ENCODE results near the gene FBXL16.

Gene FBXL16

GRCh38 chr16:734981-735881, 29.6 kb upstream of the FBXL16 start:
- no peak for DNase-seq

- DNase-seq, result no peak
Measured at GRCh38 chr16:734208-734980, 28.8 kb upstream of the FBXL16 start.

GRCh38 chr16:733382-734207, 28.0 kb upstream of the FBXL16 start:
- peak; percentile 33 for DNase-seq

GRCh38 chr16:732936-733335, 27.3 kb upstream of the FBXL16 start:
- DNase-seq, result no peak

- DNase-seq, result no peak
Measured at GRCh38 chr16:732332-732731, 26.7 kb upstream of the FBXL16 start.

GRCh38 chr16:730666-731509, 25.3 kb upstream of the FBXL16 start:
- DNase-seq, result no peak

- DNase-seq, result no peak
Measured at GRCh38 chr16:729768-730665, 24.4 kb upstream of the FBXL16 start.

GRCh38 chr16:728890-729744, 23.5 kb upstream of the FBXL16 start:
- no peak for DNase-seq

- DNase-seq, result peak; percentile 61
Measured at GRCh38 chr16:728131-728889, 22.7 kb upstream of the FBXL16 start.

GRCh38 chr16:727291-727977, 21.8 kb upstream of the FBXL16 start:
- DNase-seq, result no peak

- peak; percentile 61 for DNase-seq
Measured at GRCh38 chr16:726438-727290, 21.1 kb upstream of the FBXL16 start, which contains the start of the genes CCDC78 and HAGHL. CCDC78 (minus strand) TSS chr16:726443; CDS start chr16:726367, 76 bp downstream. HAGHL (plus strand) TSS chr16:727106; CDS start chr16:727510, 404 bp downstream.

- no peak for DNase-seq
Measured at GRCh38 chr16:726188-726437, 20.5 kb upstream of the FBXL16 start.

- no peak for DNase-seq
Measured at GRCh38 chr16:725463-726187, 20.0 kb upstream of the FBXL16 start.

GRCh38 chr16:725041-725376, 19.4 kb upstream of the FBXL16 start:
- DNase-seq, result no peak

- no peak for DNase-seq
Measured at GRCh38 chr16:724188-725040, 18.8 kb upstream of the FBXL16 start.

- DNase-seq, result no peak
Measured at GRCh38 chr16:723695-724094, 18.1 kb upstream of the FBXL16 start.

Data from activated naive CD4-positive, alpha-beta T cell treated with Interleukin-2 at 50 U/mL for 16 hours (primary cell).